Measurements from ENCODE around the gene NSUN4.

GRCh38 chr1:46298387-46298786, 42.2 kb upstream of the NSUN4 start:
- TF ChIP-seq CTCF (IDR thresholded peaks at IDR 0.05; ENCODE audit: low read depth, low read length, poor library complexity, severe bottlenecking) (no peak), EZH2phosphoT487 (IDR thresholded peaks at IDR 0.05; ENCODE audit: borderline replicate concordance, low read length) (no peak)
